Activated CD4-positive, alpha-beta T cell treated with anti-CD3 and anti-CD28 coated beads, Interleukin-2, amount 50 U/mL, for 24 hours (primary cell): Measurements from ENCODE around the gene C19orf33.

Experiments used
- DNase-seq, 2 donors: peaks; one replicate each; pipeline ENCODE4 v3.0.0-alpha.2; 2020; ENCODE audit warnings: low read depth in 1 of 2, low spot score in 1 of 2

Gene C19orf33

GRCh38 chr19:38278751-38279150 lies 25.3 kb upstream of the C19orf33 start:
- DNase-seq, result no peak

- DNase-seq, result no peak
These were observed 23.8 kb upstream of the C19orf33 start for GRCh38 chr19:38280030-38280921.

DNA sequence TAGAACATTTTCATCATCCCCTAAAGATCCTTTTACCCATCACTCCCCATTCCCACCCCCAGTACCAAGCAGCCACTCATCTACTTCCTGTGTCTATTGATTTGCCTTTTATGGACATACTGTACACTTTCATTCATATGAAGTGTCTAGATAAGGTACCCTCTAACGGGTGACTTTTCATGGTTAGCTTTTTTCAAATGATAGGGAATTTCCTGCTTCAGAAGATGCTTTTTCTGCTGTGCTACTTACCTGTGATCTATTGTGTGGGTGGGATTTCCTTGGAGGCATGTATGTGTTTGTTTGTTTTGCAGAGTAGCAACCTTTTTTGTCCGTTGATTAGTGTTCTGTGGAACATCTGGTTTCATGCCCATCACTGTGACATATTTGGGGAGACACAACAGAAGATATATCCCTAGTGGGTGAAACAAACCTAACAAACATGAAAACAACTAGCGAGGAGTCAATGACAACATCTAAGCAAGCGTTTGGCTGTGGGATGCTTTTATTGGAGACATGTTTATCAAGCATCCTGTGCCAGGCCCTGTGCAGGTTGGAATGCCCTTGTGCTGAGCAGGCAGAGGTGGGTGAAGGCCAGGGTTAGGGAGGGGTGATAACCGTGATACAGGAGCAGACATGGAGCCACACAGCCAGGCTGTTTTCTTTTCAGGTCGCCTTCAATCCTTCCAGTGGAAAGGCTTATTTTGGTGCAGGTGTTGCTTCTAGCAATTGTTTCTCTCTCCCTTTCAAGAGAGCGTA lies 22.1 kb upstream of the C19orf33 start:
- no peak for DNase-seq

GRCh38 chr19:38283271-38283670 lies 20.8 kb upstream of the C19orf33 start:
- no peak for DNase-seq

DNA sequence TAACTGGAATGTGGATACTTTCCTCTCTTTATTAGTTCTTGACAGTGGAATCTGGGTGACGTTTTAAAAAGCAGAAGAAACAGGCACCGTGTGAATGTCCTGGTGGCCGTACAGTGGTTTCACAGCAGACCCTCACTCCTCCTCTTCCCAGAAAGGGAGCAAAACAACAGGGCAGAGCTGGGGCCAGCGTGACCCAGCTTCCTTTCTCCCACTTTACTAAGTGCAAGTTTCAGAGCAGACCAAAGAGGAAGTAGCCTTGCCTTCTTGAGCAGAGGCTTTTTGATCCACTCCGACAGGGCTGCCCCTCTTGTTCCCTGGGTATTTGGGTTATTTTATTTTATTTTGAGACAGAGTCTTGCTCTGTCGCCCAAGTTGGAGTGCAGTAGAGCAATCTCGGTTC lies 19.6 kb upstream of the C19orf33 start:
- no peak for DNase-seq

DNA sequence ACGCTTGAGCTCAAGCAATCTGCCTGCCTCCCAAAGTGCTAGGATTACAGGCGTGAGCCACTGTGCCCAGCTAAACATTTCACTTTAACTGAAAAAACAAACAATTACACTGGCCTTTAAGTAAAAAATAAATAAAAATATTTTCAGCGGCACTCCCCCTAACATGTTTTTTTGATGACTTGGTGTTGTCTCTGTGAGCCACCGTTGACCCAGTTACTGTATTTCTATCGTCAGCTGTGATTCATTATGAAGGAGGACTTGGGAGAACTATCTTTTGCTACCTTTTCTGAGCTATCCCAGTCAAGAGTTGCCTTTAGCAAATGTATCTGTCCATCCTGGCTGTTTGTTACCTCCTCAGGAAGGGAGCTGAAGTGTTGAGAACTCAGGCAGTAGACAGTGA lies 18.5 kb upstream of the C19orf33 start:
- DNase-seq, result no peak

- no peak for DNase-seq
These were observed 16.4 kb upstream of the C19orf33 start for GRCh38 chr19:38287604-38288003.

DNA sequence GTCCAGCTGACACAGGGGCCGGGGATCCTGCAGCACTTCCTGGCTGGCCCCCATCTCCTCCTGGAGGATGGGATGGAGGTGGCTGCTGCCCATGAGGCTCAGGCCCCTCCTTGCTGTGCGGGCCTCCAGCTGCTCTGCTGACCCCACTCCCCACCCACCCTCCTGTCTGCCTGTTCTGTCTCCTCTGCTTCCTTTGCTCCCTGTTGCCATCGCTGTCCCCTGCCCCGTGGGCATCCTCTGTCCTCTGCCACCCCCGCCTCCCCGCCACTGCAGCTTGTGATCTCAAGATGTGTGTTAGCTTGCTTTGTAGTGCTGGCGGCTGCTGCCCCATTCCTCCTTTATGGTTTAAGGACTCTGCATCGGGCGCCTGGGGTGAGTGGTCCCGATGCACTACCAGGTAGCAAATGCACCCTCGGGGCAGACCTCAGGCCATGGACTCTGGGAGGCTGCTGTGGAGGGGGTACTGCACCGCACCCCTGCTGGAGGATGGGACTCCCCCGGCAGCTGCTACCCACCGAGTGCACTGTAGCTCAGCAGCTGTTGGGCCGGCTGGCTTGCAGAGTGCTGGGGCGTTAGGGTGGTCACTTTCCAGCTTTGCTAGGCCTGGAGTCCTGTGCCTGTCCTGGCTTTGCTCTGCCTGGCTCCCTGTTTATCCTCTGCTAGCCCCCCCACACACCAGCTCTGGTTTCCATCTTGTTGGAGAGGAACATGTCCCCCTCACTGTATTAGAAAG lies 15.8 kb upstream of the C19orf33 start:
- DNase-seq, result no peak

DNA sequence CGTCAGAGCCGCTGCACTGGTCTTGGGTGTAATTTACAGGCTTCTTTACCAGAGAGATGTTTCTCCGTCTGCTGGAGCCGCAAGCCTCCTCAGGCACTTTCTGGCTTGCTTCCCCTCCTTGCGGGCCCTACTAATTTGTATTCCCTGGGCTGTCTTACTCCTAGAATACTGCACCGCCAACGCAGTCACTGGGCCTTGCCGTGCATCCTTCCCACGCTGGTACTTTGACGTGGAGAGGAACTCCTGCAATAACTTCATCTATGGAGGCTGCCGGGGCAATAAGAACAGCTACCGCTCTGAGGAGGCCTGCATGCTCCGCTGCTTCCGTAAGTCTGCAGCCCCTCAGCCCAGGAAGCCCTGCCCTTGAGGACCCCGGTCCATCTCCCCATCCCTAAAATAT lies 14.1 kb upstream of the C19orf33 start:
- DNase-seq, result no peak

GRCh38 chr19:38290631-38291147 lies 13.4 kb upstream of the C19orf33 start:
- DNase-seq, result no peak

DNA sequence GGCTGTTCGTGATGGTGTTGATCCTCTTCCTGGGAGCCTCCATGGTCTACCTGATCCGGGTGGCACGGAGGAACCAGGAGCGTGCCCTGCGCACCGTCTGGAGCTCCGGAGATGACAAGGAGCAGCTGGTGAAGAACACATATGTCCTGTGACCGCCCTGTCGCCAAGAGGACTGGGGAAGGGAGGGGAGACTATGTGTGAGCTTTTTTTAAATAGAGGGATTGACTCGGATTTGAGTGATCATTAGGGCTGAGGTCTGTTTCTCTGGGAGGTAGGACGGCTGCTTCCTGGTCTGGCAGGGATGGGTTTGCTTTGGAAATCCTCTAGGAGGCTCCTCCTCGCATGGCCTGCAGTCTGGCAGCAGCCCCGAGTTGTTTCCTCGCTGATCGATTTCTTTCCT lies 12.2 kb upstream of the C19orf33 start:
- DNase-seq, result no peak

DNA sequence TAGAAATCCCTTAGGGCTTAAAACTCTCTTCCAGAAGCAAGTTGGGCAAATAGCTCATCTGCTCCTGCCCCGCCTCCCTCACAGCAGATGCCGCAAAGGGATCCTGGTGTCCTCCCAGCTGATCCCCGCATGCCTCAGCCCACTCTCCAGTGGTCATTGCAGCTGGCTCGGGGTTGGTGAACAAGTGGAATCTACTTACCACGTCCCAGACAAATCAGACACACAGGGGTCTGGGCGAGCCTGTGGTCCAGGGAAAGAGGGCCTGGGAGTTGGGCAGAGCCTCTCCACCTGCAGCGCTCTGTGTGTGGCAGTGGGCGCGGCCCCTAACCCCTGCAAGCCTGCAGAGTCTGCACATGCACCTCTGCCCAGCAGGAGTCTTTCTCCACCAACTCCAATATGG lies 10.8 kb upstream of the C19orf33 start:
- DNase-seq, result no peak

- DNase-seq, result no peak
These were observed 10.0 kb upstream of the C19orf33 start for GRCh38 chr19:38294090-38294489.

DNA sequence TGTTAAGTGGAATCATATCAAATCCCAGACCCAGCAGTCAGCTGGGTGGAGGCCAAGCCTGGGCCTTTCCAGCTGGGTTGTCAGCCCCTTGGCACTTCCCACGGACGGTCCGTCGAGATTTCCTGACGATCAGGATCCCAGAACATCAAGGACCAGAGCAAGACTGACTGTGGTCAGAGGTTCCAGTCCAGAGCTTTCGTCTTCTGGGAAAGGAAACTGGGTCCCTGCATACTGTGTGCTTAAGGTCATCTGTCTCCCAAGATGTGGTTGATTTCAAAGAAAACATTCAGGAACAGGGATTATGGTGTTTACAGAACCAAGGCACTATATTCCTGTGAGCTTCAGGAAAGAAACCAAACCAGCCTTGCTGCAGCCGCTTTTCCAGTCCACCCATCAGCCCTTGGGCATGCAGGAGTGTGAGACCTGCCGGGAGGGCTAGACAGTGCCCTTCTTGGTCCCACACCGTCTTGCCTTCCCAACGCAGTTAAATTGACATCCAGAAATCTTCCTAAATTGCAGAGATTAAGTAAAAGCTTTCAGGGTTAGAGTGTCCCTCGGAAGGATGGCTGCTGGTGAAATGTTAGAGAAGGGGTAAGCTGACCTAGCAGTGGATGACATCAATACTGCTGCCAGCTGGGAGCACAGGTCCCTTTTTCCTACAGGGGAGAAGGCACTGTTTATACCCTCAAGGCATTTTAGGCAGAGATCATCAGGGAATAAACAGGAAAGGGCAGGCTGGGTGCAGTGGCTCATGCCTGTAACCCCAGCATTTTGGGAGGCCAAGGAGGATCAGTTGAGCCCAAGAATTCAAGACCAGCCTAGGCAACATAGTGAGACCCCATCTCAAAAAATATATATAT lies 5.0 kb upstream of the C19orf33 start:
- no peak for DNase-seq

GRCh38 chr19:38304352-38304865 lies 358 bp downstream of the C19orf33 start:
- no peak for DNase-seq

- no peak for DNase-seq
These were observed 897 bp downstream of the C19orf33 start for GRCh38 chr19:38304866-38305429.

GRCh38 chr19:38306236-38306635 lies 2.2 kb downstream of the C19orf33 start:
- no peak for DNase-seq

GRCh38 chr19:38307076-38307475 lies 3.0 kb downstream of the C19orf33 start:
- no peak for DNase-seq

GRCh38 chr19:38307597-38307996 lies 3.5 kb downstream of the C19orf33 start:
- DNase-seq, result no peak
